HCT116 (cell line): ENCODE results near the gene SIN3B.

Source experiments
- CEBPB ChIP-seq: IDR thresholded peaks from 2 replicates; pipeline ENCODE4 v1.6.1; 2012; ENCODE audit warnings: low read depth
- EGR1 ChIP-seq: IDR thresholded peaks from 2 replicates; pipeline ENCODE4 v1.6.1; 2012; ENCODE audit warnings: low read depth
- ELF1 ChIP-seq: IDR thresholded peaks from 2 replicates; pipeline ENCODE4 v1.6.1; 2012; ENCODE audit warnings: low read depth, borderline replicate concordance
- EZH2 ChIP-seq: fragments of 200-600 bp; sonication (generic); IDR thresholded peaks from 2 replicates; pipeline ENCODE4 v1.6.1; 2017; ENCODE audit warnings: antibody characterized with exemption, mixed run types
- EZH2phosphoT487 ChIP-seq: fragments of 200-600 bp; IDR thresholded peaks from 2 replicates; pipeline ENCODE4 v1.6.1; 2018; ENCODE audit warnings: antibody characterized with exemption, borderline replicate concordance
- POLR2A ChIP-seq: IDR thresholded peaks from 2 replicates; pipeline ENCODE4 v1.7.0; 2011; ENCODE audit warnings: borderline replicate concordance; ENCODE audit not compliant: insufficient read depth, insufficient read length; ENCODE audit errors: extremely low read depth
- SIN3A ChIP-seq: IDR thresholded peaks from 2 replicates; pipeline ENCODE4 v1.6.1; 2012; ENCODE audit warnings: low read depth
- SP1 ChIP-seq: IDR thresholded peaks from 2 replicates; pipeline ENCODE4 v1.6.1; 2012; ENCODE audit warnings: low read depth
- YY1 ChIP-seq: IDR thresholded peaks from 2 replicates; pipeline ENCODE4 v1.6.1; 2011; ENCODE audit warnings: low read length, low read depth, moderate library complexity, mild to moderate bottlenecking; ENCODE audit not compliant: insufficient replicate concordance; ENCODE audit errors: extremely low read depth
- TF ChIP-seq, protein P1 (sequence below): IDR thresholded peaks from 2 replicates; pipeline ENCODE4 v1.6.1; 2012
- TF ChIP-seq, protein P2 (sequence below), 3 experiments: fragments of 200-600 bp in 1 of 3; sonication (generic) in 1 of 3; IDR thresholded peaks in 2 of 3; conservative IDR thresholded peaks in 1 of 3; 2 replicates each; pipeline ENCODE4 v1.5.1; 2012 to 2017; ENCODE audit warnings: low read depth in 2 of 3, low read length in 2 of 3, antibody characterized with exemption in 1 of 3, borderline replicate concordance in 1 of 3, control low read depth in 1 of 3, mild to moderate bottlenecking in 1 of 3, mixed read lengths in 1 of 3, mixed run types in 1 of 3, moderate library complexity in 1 of 3; ENCODE audit not compliant: insufficient read depth in 1 of 3

DNA sequence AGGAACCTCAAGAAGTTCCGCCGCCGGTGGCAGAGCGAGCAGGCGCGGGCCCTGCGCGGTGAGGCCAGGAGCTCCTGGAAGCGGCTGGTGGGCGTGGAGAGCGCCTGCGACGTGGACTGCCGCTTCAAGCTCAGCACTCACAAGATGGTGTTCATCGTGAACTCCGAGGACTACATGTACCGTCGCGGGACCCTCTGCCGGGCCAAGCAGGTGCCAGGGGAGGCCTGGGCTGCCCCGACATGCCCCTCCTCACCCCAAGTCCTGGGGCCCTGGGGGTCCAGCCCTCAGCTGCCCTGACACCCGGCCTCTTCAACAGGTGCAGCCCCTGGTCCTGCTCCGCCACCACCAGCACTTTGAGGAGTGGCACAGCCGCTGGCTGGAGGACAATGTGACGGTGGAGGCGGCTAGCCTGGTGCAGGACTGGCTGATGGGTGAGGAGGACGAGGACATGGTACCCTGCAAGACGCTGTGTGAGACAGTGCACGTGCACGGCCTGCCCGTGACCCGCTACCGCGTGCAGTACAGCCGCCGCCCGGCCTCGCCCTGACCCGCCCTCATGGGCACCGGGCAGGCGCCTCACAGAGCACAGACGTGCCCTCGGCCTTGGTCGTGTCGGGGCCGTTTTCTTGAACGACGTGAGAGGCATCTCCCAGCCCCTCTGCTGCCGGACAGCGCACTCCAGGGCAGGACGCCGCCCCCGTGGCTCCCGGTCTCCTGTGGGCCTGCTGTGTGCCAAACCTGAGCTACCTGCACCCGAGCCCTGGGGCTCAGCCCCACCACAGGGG is 49.2 kb downstream of the SIN3B start:
- TF ChIP-seq EGR1 (no peak), CEBPB (no peak), EZH2 (no peak), POLR2A (no peak), EZH2phosphoT487 (no peak), YY1 (no peak), SIN3A (no peak), SP1 (no peak), ELF1 (no peak)
- TF ChIP-seq, protein P1, sequence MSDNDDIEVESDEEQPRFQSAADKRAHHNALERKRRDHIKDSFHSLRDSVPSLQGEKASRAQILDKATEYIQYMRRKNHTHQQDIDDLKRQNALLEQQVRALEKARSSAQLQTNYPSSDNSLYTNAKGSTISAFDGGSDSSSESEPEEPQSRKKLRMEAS: no peak
- TF ChIP-seq, protein P2, sequence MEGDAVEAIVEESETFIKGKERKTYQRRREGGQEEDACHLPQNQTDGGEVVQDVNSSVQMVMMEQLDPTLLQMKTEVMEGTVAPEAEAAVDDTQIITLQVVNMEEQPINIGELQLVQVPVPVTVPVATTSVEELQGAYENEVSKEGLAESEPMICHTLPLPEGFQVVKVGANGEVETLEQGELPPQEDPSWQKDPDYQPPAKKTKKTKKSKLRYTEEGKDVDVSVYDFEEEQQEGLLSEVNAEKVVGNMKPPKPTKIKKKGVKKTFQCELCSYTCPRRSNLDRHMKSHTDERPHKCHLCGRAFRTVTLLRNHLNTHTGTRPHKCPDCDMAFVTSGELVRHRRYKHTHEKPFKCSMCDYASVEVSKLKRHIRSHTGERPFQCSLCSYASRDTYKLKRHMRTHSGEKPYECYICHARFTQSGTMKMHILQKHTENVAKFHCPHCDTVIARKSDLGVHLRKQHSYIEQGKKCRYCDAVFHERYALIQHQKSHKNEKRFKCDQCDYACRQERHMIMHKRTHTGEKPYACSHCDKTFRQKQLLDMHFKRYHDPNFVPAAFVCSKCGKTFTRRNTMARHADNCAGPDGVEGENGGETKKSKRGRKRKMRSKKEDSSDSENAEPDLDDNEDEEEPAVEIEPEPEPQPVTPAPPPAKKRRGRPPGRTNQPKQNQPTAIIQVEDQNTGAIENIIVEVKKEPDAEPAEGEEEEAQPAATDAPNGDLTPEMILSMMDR (IDR thresholded peaks at IDR 0.05 in 2 of 3, conservative IDR thresholded peaks at IDR 0.05 in 1 of 3; ENCODE audit: borderline replicate concordance in 1 of 3, insufficient read depth in 1 of 3, low read depth in 2 of 3, low read length in 2 of 3): no peak
